Loucy (cell line): ENCODE data around the gene ZFHX3.

Experiments
- CTCF ChIP-seq: fragments of 200-600 bp; sonication (generic); conservative IDR thresholded peaks from 2 replicates; pipeline ENCODE4 v1.5.1; 2014; ENCODE audit warnings: mild to moderate bottlenecking, antibody characterized with exemption, low read length
- EZH2phosphoT487 ChIP-seq: fragments of 200-600 bp; IDR thresholded peaks from 2 replicates; pipeline ENCODE4 v1.6.1; 2018; ENCODE audit warnings: antibody characterized with exemption, mild to moderate bottlenecking, moderate library complexity, borderline replicate concordance

- TF ChIP-seq CTCF: no peak
- no peak for TF ChIP-seq EZH2phosphoT487
Observed at GRCh38 chr16:72948238-72948829, 99.6 kb downstream of the ZFHX3 start.
